GM04503 (cell line): ENCODE data around the gene ARHGEF16.

Experiments used
- DNase-seq: peaks from one replicate; pipeline ENCODE4 v3.0.0-alpha.2; 2012; ENCODE audit warnings: low read depth

ARHGEF16 gene

GRCh38 chr1:3482378-3482849, 27.9 kb downstream of the ARHGEF16 start:
- DNase-seq, result no peak

GRCh38 chr1:3483380-3483779, 28.9 kb downstream of the ARHGEF16 start:
- no peak for DNase-seq

- no peak for DNase-seq
Observed at GRCh38 chr1:3483801-3484444, 29.5 kb downstream of the ARHGEF16 start.

GRCh38 chr1:3485016-3485415, 30.6 kb downstream of the ARHGEF16 start:
- no peak for DNase-seq

- DNase-seq, result no peak
Observed at GRCh38 chr1:3488432-3488831, 34.0 kb downstream of the ARHGEF16 start.

GRCh38 chr1:3490046-3490745, 35.7 kb downstream of the ARHGEF16 start:
- DNase-seq, result no peak

GRCh38 chr1:3491291-3492246, 37.1 kb downstream of the ARHGEF16 start:
- no peak for DNase-seq

DNA sequence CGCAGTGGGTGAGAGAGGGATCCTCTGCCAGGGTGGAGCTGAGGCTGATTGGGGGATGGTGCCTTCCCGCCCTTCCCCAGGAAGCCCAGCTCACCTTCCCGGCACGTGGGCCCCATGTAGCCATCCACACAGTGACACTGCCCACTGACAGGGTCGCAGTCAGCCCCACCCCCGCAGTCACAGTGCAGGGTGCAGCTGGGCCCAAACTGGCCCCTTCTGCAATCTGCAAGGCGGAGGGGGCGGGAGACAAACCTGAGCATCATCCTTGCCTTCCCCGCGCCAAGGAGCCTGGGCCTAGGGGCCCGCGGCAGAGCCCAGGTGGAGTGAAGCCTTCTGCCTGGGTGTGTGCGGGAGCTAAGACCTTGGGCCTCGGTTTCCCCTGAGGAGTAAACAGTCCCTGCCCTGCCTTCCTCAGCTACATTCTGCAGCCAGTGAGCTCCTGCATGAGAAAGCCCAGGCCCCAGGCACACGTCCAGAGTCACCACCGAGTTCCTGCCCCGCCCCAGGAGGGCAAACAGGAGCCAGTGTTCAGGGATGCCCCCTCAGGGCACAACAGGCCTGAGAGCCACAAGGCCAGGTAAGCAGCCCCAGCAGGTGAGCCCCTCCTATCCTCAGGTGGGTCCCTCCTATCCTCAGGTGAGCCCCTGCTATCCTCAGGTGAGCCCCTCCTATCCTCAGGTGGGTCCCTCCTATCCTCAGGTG, 38.2 kb downstream of the ARHGEF16 start:
- no peak for DNase-seq

GRCh38 chr1:3494321-3495308, 40.1 kb downstream of the ARHGEF16 start:
- DNase-seq, result no peak

GRCh38 chr1:3495776-3496745, 41.6 kb downstream of the ARHGEF16 start:
- DNase-seq, result no peak

DNA sequence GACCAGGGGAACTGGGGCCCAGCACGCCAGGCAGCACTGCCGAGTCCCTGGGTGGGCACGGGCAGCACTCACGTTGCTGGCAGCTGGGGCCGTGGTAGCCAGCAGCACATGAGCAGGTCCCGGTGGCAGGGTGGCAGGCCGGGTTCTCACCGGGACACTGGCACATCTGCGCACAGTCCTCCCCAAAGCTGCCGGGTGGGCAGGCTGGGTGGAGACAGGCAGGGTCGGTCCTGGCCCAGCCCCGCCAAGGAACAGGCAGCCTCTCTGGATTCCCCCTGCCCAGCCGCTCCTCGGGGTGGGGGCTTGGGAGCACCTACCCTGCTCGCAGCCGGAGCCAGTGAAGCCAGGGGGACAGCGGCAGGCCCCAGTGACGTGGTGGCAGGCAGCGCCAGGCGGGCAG, 42.5 kb downstream of the ARHGEF16 start:
- no peak for DNase-seq

DNA sequence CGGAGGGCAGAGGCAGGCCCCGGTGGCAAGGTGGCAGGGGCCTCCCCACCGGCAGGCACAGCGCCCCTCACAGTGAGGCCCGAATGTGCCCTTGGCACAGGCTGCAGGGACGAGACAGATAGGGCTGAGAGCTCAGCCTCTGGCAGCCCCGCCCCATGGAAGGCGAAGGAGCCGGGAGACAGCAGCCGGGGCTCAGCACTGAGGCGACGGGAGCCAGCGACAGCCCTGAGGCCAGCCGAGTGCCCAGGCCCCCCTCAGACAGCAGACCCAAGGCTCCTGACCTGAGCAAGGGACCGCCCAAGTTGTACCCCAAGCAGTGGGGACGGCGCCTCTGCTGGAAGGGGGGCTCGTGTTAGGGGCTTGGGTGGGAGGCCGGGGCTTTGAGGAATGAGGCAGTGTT, 43.1 kb downstream of the ARHGEF16 start:
- no peak for DNase-seq

GRCh38 chr1:3498246-3498930, 43.9 kb downstream of the ARHGEF16 start:
- no peak for DNase-seq

GRCh38 chr1:3498986-3499385, 44.5 kb downstream of the ARHGEF16 start:
- DNase-seq, result no peak

GRCh38 chr1:3499611-3500010, 45.1 kb downstream of the ARHGEF16 start:
- no peak for DNase-seq

- DNase-seq, result no peak
Observed at GRCh38 chr1:3500265-3500835, 45.9 kb downstream of the ARHGEF16 start.

DNA sequence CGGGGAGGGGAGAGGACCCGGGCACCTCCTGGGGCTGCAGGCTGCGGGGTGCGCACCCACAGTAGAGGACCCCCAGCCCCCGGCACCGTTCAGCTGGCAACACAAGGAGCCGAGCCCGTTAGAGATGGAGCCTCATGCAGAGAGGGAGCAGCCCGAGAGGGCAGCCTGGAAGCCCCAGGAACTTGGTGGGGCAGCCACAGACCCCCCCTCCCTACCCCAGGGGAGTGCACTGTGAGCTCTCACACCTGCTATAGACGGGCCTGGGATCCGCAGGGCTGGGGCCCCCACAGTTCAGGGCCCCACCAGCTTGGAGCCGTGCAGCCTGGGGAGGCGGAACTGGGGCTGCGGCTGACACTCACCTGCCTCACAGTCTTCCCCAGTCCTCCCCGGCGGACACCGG, 47.0 kb downstream of the ARHGEF16 start:
- DNase-seq, result no peak

GRCh38 chr1:3501856-3502640, 47.6 kb downstream of the ARHGEF16 start:
- no peak for DNase-seq
